Liver (tissue), 2 donors: ENCODE results near the gene HMGA1.
"Not testable (repeated sequence)": the region's sequence is repeated elsewhere in the genome, so short reads cannot be mapped to it uniquely, and the experiment has no call there.

Source experiments
- CTCF ChIP-seq: fragments of 150-350 bp; IDR thresholded peaks from 2 replicates; pipeline ENCODE4 v1.5.1; 2017; ENCODE audit warnings: improper control_type of control experiment, low read depth, low read length; ENCODE audit not compliant: missing input control
- REST ChIP-seq: IDR thresholded peaks from 2 replicates; pipeline ENCODE4 v1.6.1; 2016; ENCODE audit warnings: antibody characterized with exemption, mild to moderate bottlenecking
- donor health status: healthy.

- TF ChIP-seq CTCF, REST: not testable (repeated sequence)
Observed at GRCh38 chr6:34263484-34263883, 26.8 kb downstream of the HMGA1 start.
